Measurements from ENCODE around the gene TNIK.

Gene TNIK

GRCh38 chr3:171113716-171114115 lies 346.5 kb downstream of the TNIK start:
- no peak for DNase-seq

GRCh38 chr3:171110715-171111114 lies 349.5 kb downstream of the TNIK start:
- no peak for DNase-seq

DNA sequence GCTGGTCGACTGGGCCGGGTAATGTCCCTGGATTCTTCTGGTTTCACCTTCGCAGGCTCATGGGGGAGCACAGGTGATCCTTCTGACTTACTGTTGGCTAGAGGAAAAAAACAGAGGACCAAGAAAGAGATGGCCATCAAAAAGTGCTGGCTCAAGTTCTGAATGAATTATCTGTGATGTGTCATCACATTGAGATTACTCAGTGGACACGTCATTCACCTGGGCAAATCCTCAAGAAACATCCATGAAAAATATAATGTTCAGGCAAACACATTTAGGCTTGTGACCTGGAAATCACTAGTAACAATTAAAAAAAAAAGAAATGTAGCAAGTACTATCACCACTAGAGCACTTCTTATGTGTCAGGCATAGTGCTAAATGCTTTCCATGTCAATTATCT lies 352.1 kb downstream of the TNIK start:
- no peak for DNase-seq

GRCh38 chr3:171103185-171103584 lies 357.0 kb downstream of the TNIK start:
- DNase-seq, result no peak

- no peak for DNase-seq
These were observed 358.1 kb downstream of the TNIK start for GRCh38 chr3:171101982-171102641.

DNA sequence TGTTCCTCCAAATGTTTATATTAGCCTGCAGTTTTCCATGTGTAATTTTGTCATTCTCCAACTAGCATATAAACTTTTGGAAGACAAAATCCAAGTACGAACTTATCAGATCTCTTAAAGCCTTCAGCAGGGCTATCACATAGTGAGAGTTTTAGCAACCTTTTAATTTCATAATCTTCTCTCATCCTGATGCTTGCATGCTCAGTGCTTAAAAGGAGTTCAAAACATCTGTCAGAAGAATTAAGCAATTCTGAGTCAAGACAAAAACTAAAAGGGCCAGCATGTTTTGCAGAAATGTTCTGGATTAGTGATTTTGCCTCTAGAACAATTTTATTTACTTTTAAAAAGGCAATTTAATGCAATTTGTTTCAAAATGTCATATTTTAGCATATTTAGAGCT lies 360.3 kb downstream of the TNIK start:
- DNase-seq, result no peak

DNA sequence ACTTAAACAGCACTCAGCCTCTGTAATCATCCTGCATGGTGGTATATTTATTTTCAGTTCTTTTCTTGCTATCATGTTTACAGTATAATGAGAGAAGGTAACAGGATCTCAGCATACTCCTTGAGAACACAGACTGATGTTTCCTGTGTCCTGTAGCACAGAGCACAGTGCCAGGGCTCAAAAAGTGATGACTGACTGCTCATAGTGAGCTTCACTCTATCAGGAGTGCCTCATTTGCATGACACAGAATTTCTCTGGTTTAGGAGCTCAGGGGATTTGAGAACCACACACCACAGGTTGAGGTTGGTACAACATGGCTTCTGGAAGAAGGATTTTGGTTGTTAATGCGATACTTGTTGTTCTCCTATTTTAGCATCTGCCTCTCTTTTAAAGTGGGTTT lies 365.1 kb downstream of the TNIK start:
- DNase-seq, result no peak

GRCh38 chr3:171094411-171094810 lies 365.8 kb downstream of the TNIK start:
- no peak for DNase-seq

DNA sequence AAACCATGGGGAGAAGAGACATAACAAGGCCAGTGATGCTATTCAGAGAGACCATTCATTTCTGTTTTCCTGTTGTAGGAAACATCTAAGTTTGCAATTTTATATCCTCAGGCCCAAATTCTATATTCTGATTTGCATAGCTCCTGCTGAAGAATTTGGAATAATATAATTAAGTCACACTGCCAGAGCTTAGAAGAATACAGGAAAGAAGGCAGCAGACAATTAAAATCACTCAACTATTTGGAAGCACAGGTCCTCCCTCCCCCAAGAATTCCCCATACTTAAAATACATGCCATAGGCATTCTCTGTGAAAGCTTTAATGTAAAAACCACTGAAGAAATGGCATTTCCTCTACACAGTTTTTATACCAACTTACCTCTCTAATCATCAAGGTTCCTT lies 366.7 kb downstream of the TNIK start:
- DNase-seq, result no peak

DNA sequence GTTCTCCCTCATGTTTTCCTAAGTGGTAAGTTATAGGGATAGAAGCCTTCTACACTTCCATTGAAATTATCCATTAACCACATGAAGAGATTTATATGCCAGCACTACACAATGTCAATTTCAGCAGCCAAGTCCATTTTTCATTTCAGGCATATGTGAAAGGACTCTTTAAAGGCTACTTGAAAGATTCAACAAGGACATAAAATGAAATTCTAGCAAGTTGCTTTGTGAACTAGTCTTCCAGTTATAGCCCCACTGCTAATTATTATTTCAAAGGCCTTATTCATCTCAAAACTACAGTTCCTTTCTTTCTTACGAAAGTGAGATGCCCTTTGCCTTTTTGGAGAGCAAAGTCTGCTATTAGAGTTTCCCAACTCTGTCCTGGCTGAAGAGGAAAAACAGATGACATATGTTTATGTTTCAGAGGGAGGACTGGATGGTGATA lies 367.7 kb downstream of the TNIK start:
- peak; percentile 49 for DNase-seq

- no peak for DNase-seq
These were observed 369.9 kb downstream of the TNIK start for GRCh38 chr3:171090321-171090720.

DNA sequence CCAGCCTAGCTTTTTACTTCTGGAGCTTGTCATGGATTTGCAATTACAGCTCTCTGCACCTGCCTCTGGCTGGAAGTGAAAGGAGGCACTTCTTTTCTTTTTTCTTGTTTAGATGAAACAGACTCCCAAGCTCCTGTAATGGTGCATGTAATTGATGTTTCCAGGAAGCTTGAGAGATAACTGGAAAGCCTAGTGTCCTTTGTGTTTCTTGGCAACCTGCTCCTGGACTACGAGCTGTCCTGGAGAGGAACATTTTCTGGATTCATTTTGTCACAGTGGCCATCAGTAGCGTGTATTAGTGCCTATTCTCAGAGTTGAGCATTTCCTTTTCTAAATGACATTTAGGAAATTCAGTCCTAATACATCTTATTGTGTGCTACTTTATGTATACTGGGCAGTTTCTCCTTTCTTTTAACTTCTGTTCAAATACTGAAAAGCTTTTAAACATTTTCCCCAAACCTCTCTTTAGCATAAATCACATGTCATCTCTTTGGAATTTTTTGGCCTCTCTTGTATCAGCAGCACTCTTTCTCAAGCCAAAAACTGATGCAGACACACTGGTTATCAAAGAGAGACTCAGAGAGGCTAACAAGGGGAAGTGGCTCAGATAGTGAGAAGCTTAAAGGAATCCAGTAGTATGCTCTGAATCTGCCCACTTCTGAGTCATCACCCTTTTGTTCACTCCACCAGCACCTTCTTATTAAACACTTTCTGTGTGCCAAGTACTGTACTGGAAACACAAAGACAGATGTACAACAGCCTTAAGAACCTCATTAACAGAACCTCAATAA lies 371.0 kb downstream of the TNIK start:
- DNase-seq, result no peak

GRCh38 chr3:171088496-171088895 lies 371.7 kb downstream of the TNIK start:
- no peak for DNase-seq

GRCh38 chr3:171086914-171087313 lies 373.3 kb downstream of the TNIK start:
- DNase-seq, result no peak

DNA sequence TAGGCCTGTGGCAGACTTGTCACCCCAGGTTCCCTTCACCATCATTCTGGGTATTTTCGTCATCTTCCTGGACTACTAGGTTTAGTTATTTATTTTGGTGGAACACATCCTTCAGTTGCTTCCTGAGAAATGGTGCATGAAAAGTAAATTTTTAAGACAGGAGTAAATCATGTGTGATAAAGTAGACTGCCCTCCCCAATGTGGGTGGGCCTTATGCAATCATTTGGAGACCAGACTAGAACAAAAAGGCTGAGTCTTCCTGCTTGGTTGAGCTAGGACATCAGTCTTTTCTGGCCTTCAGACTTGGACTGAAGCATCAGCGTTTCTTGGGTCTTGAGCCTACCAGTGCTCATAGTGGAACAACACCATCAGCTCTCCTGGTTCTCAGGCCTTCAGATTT lies 382.9 kb downstream of the TNIK start:
- no peak for DNase-seq

GRCh38 chr3:171072432-171072831 lies 387.8 kb downstream of the TNIK start:
- DNase-seq, result no peak

DNA sequence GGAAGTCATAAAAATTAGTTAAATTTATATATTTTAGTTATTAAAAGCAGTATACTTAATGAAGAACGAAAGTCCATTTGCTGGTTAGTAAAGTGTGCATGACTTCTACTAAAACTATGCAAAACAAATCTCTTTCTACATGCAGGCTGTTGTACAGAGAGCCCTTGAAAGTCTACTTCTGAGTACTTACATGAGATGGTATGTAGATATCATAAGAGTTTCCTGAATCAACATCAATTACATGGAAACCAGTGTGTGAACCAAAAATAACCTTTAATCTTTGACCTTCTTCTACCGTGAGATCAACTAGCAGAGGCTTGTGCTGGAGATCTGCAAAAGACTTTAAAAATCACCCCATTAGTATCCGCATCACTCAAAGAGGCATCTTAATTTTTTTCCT lies 391.5 kb downstream of the TNIK start:
- DNase-seq, result no peak

- DNase-seq, result no peak
These were observed 394.0 kb downstream of the TNIK start for GRCh38 chr3:171066206-171066605.

GRCh38 chr3:171065732-171066131 lies 394.5 kb downstream of the TNIK start:
- no peak for DNase-seq

DNA sequence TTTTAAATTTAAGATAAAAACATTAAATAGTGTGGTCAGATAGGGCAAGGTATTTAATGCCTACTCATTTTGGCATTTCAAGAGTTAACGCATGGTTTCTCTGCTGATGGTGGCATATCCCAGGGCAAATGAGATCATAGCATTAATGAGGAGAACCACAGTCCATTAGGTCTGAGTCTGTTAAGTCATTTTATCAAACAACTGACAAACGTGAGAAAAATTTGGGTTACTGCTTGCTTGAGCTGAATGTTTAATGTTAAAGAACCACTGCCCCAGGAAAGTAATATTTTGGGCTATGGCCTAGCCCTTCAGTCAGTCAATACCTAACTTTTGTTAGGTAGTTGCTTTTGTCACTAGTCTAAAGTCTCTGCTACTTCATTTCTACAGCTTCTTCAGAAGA lies 395.7 kb downstream of the TNIK start:
- no peak for DNase-seq

- no peak for DNase-seq
These were observed 398.5 kb downstream of the TNIK start for GRCh38 chr3:171061749-171062148.

DNA sequence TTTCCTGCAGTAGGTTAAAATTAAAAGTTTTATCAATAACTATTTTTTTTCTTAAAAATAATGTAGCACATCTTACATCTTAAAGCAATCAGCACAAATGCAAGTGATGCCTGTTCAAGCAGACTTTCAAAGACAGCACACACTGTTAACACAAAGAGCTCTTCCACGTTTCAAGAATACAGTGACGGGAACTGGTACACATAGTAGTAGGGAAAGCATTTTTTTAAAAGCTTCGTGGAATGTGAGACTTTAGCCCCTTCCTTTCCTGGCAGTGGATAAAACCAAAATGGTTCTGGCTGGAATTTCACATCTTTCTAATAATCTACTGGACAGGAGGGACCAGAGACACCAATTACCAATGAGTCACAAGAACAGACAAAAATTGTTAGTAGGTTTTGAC lies 400.2 kb downstream of the TNIK start:
- DNase-seq, result no peak

DNA sequence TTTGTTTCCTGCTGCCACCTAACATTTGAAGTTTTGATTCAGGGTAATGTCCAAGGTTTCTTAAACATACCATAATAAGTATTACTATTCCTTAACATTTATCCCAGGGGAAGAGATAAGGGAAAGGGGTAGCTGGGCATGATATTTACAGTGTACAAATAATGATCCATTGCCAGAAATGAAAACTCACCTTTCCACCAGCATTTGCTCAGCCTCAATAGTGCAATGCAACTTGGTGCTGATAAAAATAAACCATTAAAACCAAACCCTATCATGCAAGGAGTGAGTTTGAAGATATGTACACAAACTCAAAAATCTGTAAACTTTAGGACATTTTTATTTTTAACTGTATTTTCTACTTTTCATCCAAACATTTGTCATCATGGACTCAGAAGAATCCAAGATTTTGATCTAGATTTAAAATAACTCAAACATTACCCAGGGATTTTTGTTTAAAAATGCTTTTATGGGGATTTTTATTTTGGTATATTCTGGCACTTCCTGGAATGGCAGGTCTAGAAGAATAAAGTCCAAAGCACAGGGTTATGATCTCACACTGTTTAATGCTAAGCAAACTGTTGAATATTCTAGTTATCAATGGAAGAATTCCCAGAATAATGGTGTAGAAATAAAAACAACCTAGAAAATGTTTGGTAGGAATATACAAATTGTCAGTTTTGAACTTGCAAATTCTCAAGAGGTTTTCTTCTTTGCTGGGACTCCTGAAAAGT lies 401.2 kb downstream of the TNIK start:
- DNase-seq, result no peak

- DNase-seq, result no peak
These were observed 402.1 kb downstream of the TNIK start for GRCh38 chr3:171058058-171058457.
